HepG2 (cell line): ENCODE data around the gene PANK2. TPM values are rescaled to one million over a fixed set of nuclear protein-coding genes. Genes with fewer than 3 reads are reported as not detected.

Source experiments
- ATF1 ChIP-seq: IDR thresholded peaks from 2 replicates; pipeline ENCODE4 v1.6.1; 2016; ENCODE audit warnings: mild to moderate bottlenecking, control low read depth
- CBX5 ChIP-seq: sonication (generic); formaldehyde crosslinking; IDR thresholded peaks from 2 replicates; pipeline ENCODE4 v1.4.0; 2020; ENCODE audit warnings: missing genetic modification reagents, borderline replicate concordance
- IKZF4 ChIP-seq: sonication (generic); formaldehyde crosslinking; IDR thresholded peaks from 2 replicates; pipeline ENCODE4 v1.5.1; 2020; ENCODE audit warnings: borderline replicate concordance, mild to moderate bottlenecking, low read depth, missing genetic modification reagents; ENCODE audit errors: not compliant biosample characterization
- KAT8 ChIP-seq: IDR thresholded peaks from 2 replicates; pipeline ENCODE4 v1.6.1; 2016; ENCODE audit warnings: missing genetic modification reagents, missing compliant biosample characterization
- KLF6 ChIP-seq: IDR thresholded peaks from 2 replicates; pipeline ENCODE4 v1.8.0; 2016; ENCODE audit warnings: missing biosample characterization, missing genetic modification reagents
- MAZ ChIP-seq, 2 experiments: sonication (generic) in 1 of 2; formaldehyde crosslinking in 1 of 2; IDR thresholded peaks; 2 replicates each; pipeline versions ENCODE4 v1.5.0 to v1.6.1; 2012 to 2020; ENCODE audit warnings: low read depth in 2 of 2, mild to moderate bottlenecking in 2 of 2, borderline replicate concordance in 1 of 2, improper control_type of control experiment in 1 of 2, low read length in 1 of 2, missing genetic modification reagents in 1 of 2, moderate library complexity in 1 of 2
- MYNN ChIP-seq: sonication (generic); formaldehyde crosslinking; IDR thresholded peaks from 2 replicates; pipeline ENCODE4 v1.4.0; 2020; ENCODE audit warnings: mild to moderate bottlenecking, low read depth, missing genetic modification reagents
- PRPF4 ChIP-seq: fragments of 200-400 bp; formaldehyde crosslinking; IDR thresholded peaks from 2 replicates; pipeline ENCODE4 v1.6.1; 2016; ENCODE audit warnings: low read length, low read depth; ENCODE audit not compliant: poor library complexity, severe bottlenecking
- RFXAP ChIP-seq: sonication (generic); formaldehyde crosslinking; IDR thresholded peaks from 2 replicates; pipeline ENCODE4 v1.4.0; 2020; ENCODE audit warnings: missing genetic modification reagents, borderline replicate concordance
- SMYD3 ChIP-seq: sonication (generic); formaldehyde crosslinking; IDR thresholded peaks from 2 replicates; pipeline ENCODE4 v1.8.1; 2023; ENCODE audit warnings: mild to moderate bottlenecking, missing genetic modification reagents
- SOX13 ChIP-seq, 3 experiments: fragments of 450-650 bp in 1 of 3; sonication (generic) in 1 of 3; formaldehyde crosslinking in 1 of 3; IDR thresholded peaks in 2 of 3; conservative IDR thresholded peaks in 1 of 3; 2 replicates each; pipeline versions ENCODE4 v1.5.0 to v1.6.1; 2016 to 2020; ENCODE audit warnings: antibody characterized with exemption in 1 of 3, mild to moderate bottlenecking in 1 of 3, missing compliant biosample characterization in 1 of 3, missing genetic modification reagents in 1 of 3, moderate library complexity in 1 of 3
- TOE1 ChIP-seq: sonication (generic); formaldehyde crosslinking; IDR thresholded peaks from 2 replicates; pipeline ENCODE4 v1.4.0; 2020; ENCODE audit warnings: mild to moderate bottlenecking, missing genetic modification reagents
- ZBTB3 ChIP-seq: sonication (generic); formaldehyde crosslinking; IDR thresholded peaks from 2 replicates; pipeline ENCODE4 v1.4.0; 2020; ENCODE audit warnings: low read depth, mild to moderate bottlenecking, moderate library complexity, missing genetic modification reagents, borderline replicate concordance
- ZNF562 ChIP-seq: sonication (generic); formaldehyde crosslinking; IDR thresholded peaks from 2 replicates; pipeline ENCODE4 v1.8.0; 2022; ENCODE audit warnings: missing genetic modification reagents, borderline replicate concordance
- ZNF639 ChIP-seq: conservative IDR thresholded peaks from 2 replicates; pipeline ENCODE4 v1.6.1; 2018; ENCODE audit warnings: missing genetic modification reagents
- ZNF709 ChIP-seq: sonication (generic); formaldehyde crosslinking; IDR thresholded peaks from 2 replicates; pipeline ENCODE4 v1.5.0; 2020; ENCODE audit warnings: mild to moderate bottlenecking, missing genetic modification reagents
- ZNF713 ChIP-seq: sonication (generic); formaldehyde crosslinking; IDR thresholded peaks from 2 replicates; pipeline ENCODE4 v1.4.0; 2020; ENCODE audit warnings: mild to moderate bottlenecking, missing genetic modification reagents
- ZNF792 ChIP-seq: IDR thresholded peaks from 2 replicates; pipeline ENCODE4 v1.6.1; 2016
- ZNF878 ChIP-seq: sonication (generic); formaldehyde crosslinking; IDR thresholded peaks from 2 replicates; pipeline ENCODE4 v1.8.1; 2023; ENCODE audit warnings: mild to moderate bottlenecking, missing genetic modification reagents, moderate library complexity
- polyA plus RNA-seq, 8 experiments: library from polyadenylated mRNA; depleted of rRNA in 3 of 8; stranded (reverse) in 7 of 8; unstranded in 1 of 8; fragments of >200 nt; fragmentation: Illumina TruSeq in 4 of 8; extraction: Trizol in 4 of 8; gene quantifications; 2 replicates each; pipeline versions ENCODE4 v1.2.1 to v1.2.3, GENCODE V29; 2011 to 2016; ENCODE audit warnings: low read depth in 4 of 8, missing spikeins in 1 of 8, mixed read lengths in 1 of 8; ENCODE audit not compliant: insufficient read depth in 1 of 8
- total RNA-seq, 5 experiments: library from RNA; depleted of rRNA; stranded (reverse); fragments of >200 nt; fragmentation: Illumina TruSeq; extraction: Trizol; gene quantifications; 2 replicates each; pipeline ENCODE4 v1.2.3, GENCODE V29; 2016; ENCODE audit warnings: low read depth in 1 of 5
- TF ChIP-seq, protein P1 (sequence below): sonication (generic); formaldehyde crosslinking; IDR thresholded peaks from 2 replicates; pipeline ENCODE4 v1.5.0; 2020; ENCODE audit warnings: mild to moderate bottlenecking, missing genetic modification reagents
- TF ChIP-seq, protein P2 (sequence below): sonication (generic); formaldehyde crosslinking; IDR thresholded peaks from 2 replicates; pipeline ENCODE4 v1.4.0; 2020; ENCODE audit warnings: missing genetic modification reagents

The PANK2 gene
- total and polyA plus RNA-seq, 2 of the 13 experiments (the other 11 are each of a cell fraction or from before 2014, with no cell fraction given), result 39.2 to 123 TPM

GRCh38 chr20:3846740-3847428 is 42.3 kb upstream of the PANK2 start, which contains the start of gene MAVS (continued):
- TF ChIP-seq, protein P1, sequence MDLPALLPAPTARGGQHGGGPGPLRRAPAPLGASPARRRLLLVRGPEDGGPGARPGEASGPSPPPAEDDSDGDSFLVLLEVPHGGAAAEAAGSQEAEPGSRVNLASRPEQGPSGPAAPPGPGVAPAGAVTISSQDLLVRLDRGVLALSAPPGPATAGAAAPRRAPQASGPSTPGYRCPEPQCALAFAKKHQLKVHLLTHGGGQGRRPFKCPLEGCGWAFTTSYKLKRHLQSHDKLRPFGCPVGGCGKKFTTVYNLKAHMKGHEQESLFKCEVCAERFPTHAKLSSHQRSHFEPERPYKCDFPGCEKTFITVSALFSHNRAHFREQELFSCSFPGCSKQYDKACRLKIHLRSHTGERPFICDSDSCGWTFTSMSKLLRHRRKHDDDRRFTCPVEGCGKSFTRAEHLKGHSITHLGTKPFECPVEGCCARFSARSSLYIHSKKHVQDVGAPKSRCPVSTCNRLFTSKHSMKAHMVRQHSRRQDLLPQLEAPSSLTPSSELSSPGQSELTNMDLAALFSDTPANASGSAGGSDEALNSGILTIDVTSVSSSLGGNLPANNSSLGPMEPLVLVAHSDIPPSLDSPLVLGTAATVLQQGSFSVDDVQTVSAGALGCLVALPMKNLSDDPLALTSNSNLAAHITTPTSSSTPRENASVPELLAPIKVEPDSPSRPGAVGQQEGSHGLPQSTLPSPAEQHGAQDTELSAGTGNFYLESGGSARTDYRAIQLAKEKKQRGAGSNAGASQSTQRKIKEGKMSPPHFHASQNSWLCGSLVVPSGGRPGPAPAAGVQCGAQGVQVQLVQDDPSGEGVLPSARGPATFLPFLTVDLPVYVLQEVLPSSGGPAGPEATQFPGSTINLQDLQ (CRISPR knock-in tag), result peak; percentile 51; the same call in 1 of the 2 replicates
- TF ChIP-seq ZNF878 (CRISPR knock-in tag) (peak; percentile 88; the same call in 1 of the 2 replicates), CBX5 (CRISPR knock-in tag) (no peak), TOE1 (peak; percentile 88; the same call in 1 of the 2 replicates), ZNF709 (CRISPR knock-in tag) (peak; percentile 43; the same call in 1 of the 2 replicates), ZBTB3 (CRISPR knock-in tag) (no peak; the same call in 1 of the 2 replicates), ZNF639 (CRISPR knock-in tag) (peak; percentile 45), ZNF562 (CRISPR knock-in tag) (no peak), PRPF4 (no peak), ZNF713 (CRISPR knock-in tag) (no peak; the same call in 1 of the 2 replicates), KAT8 (CRISPR knock-in tag) (peak; percentile 91), MYNN (CRISPR knock-in tag) (peak; percentile 38; the same call in 1 of the 2 replicates), MAZ (IDR thresholded peaks at IDR 0.05; ENCODE audit: borderline replicate concordance, low read depth, low read length) (peak; percentile 26; the same call in 1 of the 2 replicates), MAZ (CRISPR knock-in tag; IDR thresholded peaks at IDR 0.05; ENCODE audit: low read depth) (peak; percentile 96), ATF1 (CRISPR knock-in tag) (no peak), KLF6 (peak; percentile 98), SMYD3 (CRISPR knock-in tag) (peak; percentile 88; the same call in 1 of the 2 replicates), RFXAP (CRISPR knock-in tag) (peak; percentile 92), SOX13 (IDR thresholded peaks at IDR 0.05) (no peak), SOX13 (CRISPR knock-in tag; conservative IDR thresholded peaks at IDR 0.05 in 1 of 2, IDR thresholded peaks at IDR 0.05 in 1 of 2) (peak in 1 of 2 experiments; percentile 50; a peak in 2 of 4 replicates), ZNF792 (CRISPR knock-in tag) (peak; percentile 35), IKZF4 (CRISPR knock-in tag) (peak; percentile 26)
- TF ChIP-seq, protein P2, sequence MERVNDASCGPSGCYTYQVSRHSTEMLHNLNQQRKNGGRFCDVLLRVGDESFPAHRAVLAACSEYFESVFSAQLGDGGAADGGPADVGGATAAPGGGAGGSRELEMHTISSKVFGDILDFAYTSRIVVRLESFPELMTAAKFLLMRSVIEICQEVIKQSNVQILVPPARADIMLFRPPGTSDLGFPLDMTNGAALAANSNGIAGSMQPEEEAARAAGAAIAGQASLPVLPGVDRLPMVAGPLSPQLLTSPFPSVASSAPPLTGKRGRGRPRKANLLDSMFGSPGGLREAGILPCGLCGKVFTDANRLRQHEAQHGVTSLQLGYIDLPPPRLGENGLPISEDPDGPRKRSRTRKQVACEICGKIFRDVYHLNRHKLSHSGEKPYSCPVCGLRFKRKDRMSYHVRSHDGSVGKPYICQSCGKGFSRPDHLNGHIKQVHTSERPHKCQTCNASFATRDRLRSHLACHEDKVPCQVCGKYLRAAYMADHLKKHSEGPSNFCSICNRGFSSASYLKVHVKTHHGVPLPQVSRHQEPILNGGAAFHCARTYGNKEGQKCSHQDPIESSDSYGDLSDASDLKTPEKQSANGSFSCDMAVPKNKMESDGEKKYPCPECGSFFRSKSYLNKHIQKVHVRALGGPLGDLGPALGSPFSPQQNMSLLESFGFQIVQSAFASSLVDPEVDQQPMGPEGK (CRISPR knock-in tag), result peak; percentile 64
